Measurements from ENCODE around the gene NABP1.

The NABP1 gene

DNA sequence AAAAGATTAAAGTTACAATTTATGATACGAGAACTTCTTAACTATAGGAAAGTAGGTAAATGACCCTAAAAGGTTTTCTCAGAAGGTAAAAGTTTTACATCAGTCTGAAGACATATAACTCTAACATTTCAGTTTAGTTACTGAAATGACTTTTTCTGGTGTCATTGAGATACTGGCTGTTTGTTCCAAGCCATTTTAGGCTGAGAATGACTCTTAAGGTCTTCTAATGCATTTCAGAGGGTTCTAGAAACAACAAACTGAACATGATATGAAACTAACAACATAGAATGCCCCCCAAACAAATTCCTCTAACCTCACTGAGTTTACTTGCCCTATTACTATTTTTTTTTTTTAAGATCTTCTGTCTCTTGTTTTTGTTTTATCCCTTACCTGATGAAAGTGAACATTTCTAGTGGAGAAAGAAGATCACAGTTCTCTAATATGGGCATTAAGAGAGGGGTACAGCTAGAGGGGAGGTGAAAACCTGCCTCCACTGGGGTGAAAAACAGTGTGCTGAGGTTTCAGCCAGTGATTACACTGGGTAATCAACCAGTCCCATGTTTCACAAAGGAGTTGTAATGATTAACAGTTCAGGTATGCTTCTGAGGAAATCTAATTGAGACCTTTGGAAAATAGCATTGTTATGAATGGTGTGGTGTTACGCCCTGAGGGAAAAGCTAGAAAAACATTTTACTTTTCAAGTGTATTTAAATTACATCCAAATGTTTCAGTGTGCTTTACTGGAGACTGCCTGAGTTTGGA is 11.2 kb downstream of the NABP1 start:
- DNase-seq (no peak), ATAC-seq (peak; percentile 63)
- Mint-ChIP-seq H3K9me3 (no peaks in the 10 kb centered on the region), H3K4me1 (peaks cover 34% of the 10 kb centered on the region), H3K27me3 (no peaks in the 10 kb centered on the region), H3K4me3 (no peak overlapping the region), H3K27ac (peak overlapping the region; percentile 19 to 74)

GRCh38 chr2:191690327-191690726 is 12.4 kb downstream of the NABP1 start:
- Mint-ChIP-seq H3K4me1 (peaks cover 34% of the 10 kb centered on the region), H3K4me3 (no peak overlapping the region), H3K9me3 (no peaks in the 10 kb centered on the region), H3K27ac (no peak overlapping the region), H3K27me3 (no peaks in the 10 kb centered on the region)
- ATAC-seq (no peak), DNase-seq (no peak)

GRCh38 chr2:191691016-191691735 is 13.2 kb downstream of the NABP1 start:
- DNase-seq (peak; percentile 23 to 37), ATAC-seq (peak; percentile 77)
- Mint-ChIP-seq H3K27me3 (no peaks in the 10 kb centered on the region), H3K9me3 (no peaks in the 10 kb centered on the region), H3K4me3 (peak overlapping the region in 1 of 2 donors; percentile 58), H3K27ac (peak overlapping the region in 1 of 2 donors; percentile 58), H3K4me1 (peaks cover 34% of the 10 kb centered on the region)

DNA sequence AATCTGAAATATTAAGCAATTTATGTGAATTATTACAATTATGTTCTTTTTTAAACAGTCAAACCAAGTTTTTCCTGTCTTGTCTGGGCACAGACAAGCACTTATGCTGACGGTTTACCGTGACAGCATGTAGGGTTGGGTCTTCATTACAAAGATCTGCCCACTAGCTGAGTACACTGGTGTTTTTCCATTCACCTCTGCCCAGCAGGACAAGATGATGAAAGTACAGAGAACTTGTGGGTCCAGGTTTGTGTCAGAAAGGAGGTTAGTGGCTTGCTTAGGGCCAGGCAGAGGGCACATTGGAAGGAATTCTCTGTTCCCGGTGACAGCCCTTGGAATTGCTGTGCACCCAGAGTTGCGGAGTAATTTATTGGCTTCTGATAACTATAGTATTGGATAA is 14.0 kb downstream of the NABP1 start:
- ATAC-seq = no peak
- Mint-ChIP-seq H3K27me3 (no peaks in the 10 kb centered on the region), H3K4me1 (peaks cover 34% of the 10 kb centered on the region), H3K27ac (no peak overlapping the region), H3K9me3 (no peaks in the 10 kb centered on the region), H3K4me3 (no peak overlapping the region)
- no peak for DNase-seq

- Mint-ChIP-seq H3K4me1 (peaks cover 34% of the 10 kb centered on the region), H3K4me3 (no peak overlapping the region), H3K9me3 (no peaks in the 10 kb centered on the region), H3K27ac (no peak overlapping the region), H3K27me3 (no peaks in the 10 kb centered on the region)
- DNase-seq (no peak), ATAC-seq (no peak)
Measured at GRCh38 chr2:191692502-191693115, 14.7 kb downstream of the NABP1 start.

- no peak overlapping the region for H3K27ac Mint-ChIP-seq
- DNase-seq = no peak
Measured at GRCh38 chr2:191693166-191693565, 15.2 kb downstream of the NABP1 start.

GRCh38 chr2:191693778-191694177 is 15.8 kb downstream of the NABP1 start:
- Mint-ChIP-seq H3K4me1 (peaks cover 22% of the 10 kb centered on the region), H3K27ac (no peak overlapping the region), H3K9me3 (no peaks in the 10 kb centered on the region), H3K4me3 (no peak overlapping the region), H3K27me3 (no peaks in the 10 kb centered on the region)
- DNase-seq = no peak
- ATAC-seq = peak; percentile 44

More at GRCh38 chr2:191693166-191693565, 15.2 kb downstream of the NABP1 start:
- no peak for ATAC-seq
- no peak overlapping the region for H3K4me3 Mint-ChIP-seq
- H3K9me3 Mint-ChIP-seq = no peaks in the 10 kb centered on the region
- peaks cover 28% of the 10 kb centered on the region for H3K4me1 Mint-ChIP-seq
- H3K27me3 Mint-ChIP-seq = no peaks in the 10 kb centered on the region

GRCh38 chr2:191696001-191696400 is 18.1 kb downstream of the NABP1 start:
- peak; percentile 36 for ATAC-seq
- Mint-ChIP-seq H3K4me3 (no peak overlapping the region), H3K9me3 (no peaks in the 10 kb centered on the region), H3K4me1 (peaks cover 1% of the 10 kb centered on the region), H3K27ac (no peak overlapping the region), H3K27me3 (no peaks in the 10 kb centered on the region)
- no peak for DNase-seq

GRCh38 chr2:191696966-191697365 is 19.0 kb downstream of the NABP1 start:
- no peaks in the 10 kb centered on the region for H3K27me3 Mint-ChIP-seq
- no peak overlapping the region for H3K4me3 Mint-ChIP-seq
- no peaks in the 10 kb centered on the region for H3K9me3 Mint-ChIP-seq
- DNase-seq = no peak
- ATAC-seq = no peak
- H3K27ac Mint-ChIP-seq = no peak overlapping the region
- no peaks in the 10 kb centered on the region for H3K4me1 Mint-ChIP-seq

- ATAC-seq = no peak
- no peaks in the 10 kb centered on the region for H3K27me3 Mint-ChIP-seq
- no peak overlapping the region for H3K27ac Mint-ChIP-seq
- H3K9me3 Mint-ChIP-seq = no peaks in the 10 kb centered on the region
- H3K4me1 Mint-ChIP-seq = no peaks in the 10 kb centered on the region
- no peak for DNase-seq
- H3K4me3 Mint-ChIP-seq = no peak overlapping the region
Measured at GRCh38 chr2:191697870-191698269, 19.9 kb downstream of the NABP1 start.

DNA sequence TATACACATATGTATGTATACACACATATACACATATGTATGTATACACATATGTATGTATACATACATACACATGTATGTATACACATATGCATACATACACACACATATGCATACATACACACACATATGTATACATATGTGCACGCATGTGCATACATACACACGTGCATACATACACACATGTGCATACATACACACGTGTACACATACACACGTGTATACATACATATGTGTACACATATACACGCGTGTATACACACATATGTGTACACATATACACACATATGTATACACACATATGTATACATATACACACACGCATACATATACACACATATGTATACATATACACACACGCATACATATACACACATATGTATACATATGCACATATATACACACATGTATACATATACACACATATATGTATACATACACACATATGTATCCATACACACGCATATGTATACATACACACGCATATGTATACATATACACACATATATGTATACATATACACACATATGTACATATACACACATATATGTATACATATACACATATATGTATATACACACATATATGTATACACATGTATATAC is 21.5 kb downstream of the NABP1 start:
- H3K4me1 Mint-ChIP-seq = no peaks in the 10 kb centered on the region
- no peaks in the 10 kb centered on the region for H3K27me3 Mint-ChIP-seq
- no peak for DNase-seq
- H3K27ac Mint-ChIP-seq = no peak overlapping the region
- H3K4me3 Mint-ChIP-seq = no peak overlapping the region
- no peaks in the 10 kb centered on the region for H3K9me3 Mint-ChIP-seq
- ATAC-seq = no peak

DNA sequence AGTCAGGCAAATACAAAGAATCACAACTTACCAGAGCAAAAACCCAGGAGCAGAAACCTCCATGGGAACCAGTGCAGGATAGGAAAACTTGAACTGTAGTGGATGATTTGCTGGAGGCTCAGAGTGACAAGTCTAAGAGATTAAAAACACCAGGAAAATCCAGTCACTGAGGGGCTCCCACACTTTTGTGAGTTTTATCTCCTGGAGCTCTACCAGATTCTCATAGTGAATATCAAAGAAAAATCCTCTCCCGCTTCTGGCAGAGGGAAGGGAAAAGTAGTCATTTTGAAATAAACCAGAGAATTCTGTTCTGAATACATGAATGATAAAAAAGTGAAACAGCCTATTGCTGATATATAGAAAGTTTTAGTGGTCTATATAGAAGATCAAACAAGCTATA is 23.1 kb downstream of the NABP1 start:
- Mint-ChIP-seq H3K4me1 (peaks cover 6% of the 10 kb centered on the region), H3K9me3 (no peaks in the 10 kb centered on the region), H3K27me3 (no peaks in the 10 kb centered on the region), H3K4me3 (no peak overlapping the region), H3K27ac (no peak overlapping the region)
- ATAC-seq = no peak
- DNase-seq = no peak

DNA sequence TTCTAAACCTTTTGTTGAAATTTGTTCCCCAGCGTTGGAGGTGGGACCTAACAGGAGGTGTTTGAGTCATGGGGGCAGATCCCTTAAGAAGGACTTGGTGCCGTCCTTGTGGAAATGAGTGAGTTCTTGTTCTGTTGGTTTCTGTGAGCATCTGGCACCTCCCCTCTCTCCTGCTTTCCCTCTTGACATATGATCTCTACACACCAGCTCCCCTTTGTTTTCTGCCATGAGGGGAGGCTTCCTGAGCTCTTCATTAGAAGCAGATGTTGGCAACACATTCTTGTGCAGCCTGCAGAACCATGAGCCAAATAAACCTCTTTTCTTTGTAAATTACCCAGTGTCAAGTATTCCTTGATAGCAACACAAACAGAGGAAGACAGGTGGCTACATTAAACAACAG is 23.8 kb downstream of the NABP1 start:
- ATAC-seq = no peak
- Mint-ChIP-seq H3K9me3 (no peaks in the 10 kb centered on the region), H3K27me3 (no peaks in the 10 kb centered on the region), H3K4me1 (peaks cover 6% of the 10 kb centered on the region), H3K27ac (no peak overlapping the region), H3K4me3 (no peak overlapping the region)
- DNase-seq = no peak

DNA sequence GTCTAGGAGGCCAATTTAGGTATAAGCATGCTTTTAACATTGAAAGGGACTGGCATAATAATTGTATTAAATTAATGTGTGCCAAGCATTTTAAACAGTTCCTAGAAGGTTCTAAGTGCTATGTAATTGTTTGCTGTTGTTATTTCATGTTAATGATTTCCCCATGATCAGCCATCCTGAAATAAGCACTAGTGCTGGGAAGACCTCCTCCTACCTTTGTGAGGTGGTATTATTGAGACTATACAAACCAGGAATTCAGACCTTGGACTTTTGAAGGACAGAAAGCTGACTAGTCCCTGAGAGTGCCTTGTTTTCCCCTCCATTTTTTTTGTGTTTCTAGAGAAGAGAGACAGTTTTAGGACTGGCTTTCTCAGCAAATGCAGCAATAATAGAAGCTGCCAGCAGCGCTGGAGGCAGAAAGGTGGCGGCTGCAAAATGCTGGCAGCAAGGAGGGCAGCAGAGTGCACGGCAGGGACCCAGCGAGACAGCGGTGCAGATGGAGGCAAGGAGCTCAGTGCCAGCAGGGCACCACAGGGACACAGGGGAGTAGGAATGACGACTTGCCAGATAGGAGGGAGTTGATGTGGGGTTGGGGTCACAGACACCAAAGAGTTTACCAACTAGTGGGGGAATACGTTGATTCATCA is 25.3 kb downstream of the NABP1 start:
- Mint-ChIP-seq H3K4me3 (no peak overlapping the region), H3K9me3 (no peaks in the 10 kb centered on the region), H3K4me1 (peaks cover 6% of the 10 kb centered on the region), H3K27me3 (no peaks in the 10 kb centered on the region), H3K27ac (no peak overlapping the region)
- no peak for ATAC-seq
- DNase-seq = no peak

DNA sequence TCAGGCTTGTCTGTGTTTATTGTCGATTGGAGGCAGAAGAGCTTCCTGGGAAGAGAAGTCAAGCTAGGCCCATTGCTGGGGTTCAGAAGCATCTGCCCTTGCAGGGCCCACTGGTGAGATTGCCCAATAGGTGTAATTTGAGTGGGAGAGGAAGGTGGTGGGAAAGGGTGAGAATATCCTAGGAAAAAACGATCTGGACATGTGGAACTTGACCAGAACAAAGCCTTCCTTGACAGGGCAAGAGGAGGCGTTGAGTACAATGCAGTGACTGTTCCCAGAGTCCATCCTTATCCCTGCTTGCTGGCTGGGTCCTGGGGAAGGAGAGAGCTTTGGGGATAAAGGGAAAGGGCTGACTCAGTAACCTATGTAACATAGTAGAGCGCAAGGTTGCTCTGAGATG is 27.1 kb downstream of the NABP1 start:
- Mint-ChIP-seq H3K9me3 (no peaks in the 10 kb centered on the region), H3K4me3 (no peak overlapping the region), H3K27ac (peak overlapping the region in 1 of 2 donors; percentile 28), H3K27me3 (no peaks in the 10 kb centered on the region), H3K4me1 (peaks cover 6% of the 10 kb centered on the region)
- ATAC-seq = no peak
- no peak for DNase-seq
